Keratinocyte (primary cell): Measurements from ENCODE around the gene LRP1B. TPM values are rescaled to one million over a fixed set of nuclear protein-coding genes. Genes with fewer than 3 reads are reported as not detected.

ENCODE experiments used
- DNase-seq: peaks from one replicate; pipeline ENCODE4 v3.0.0-alpha.2; 2011; ENCODE audit warnings: low read depth, missing footprints, low spot score
- FAIRE-seq: peaks from 2 replicates; lab custom pipeline; 2011; peaks lifted over from hg19 to GRCh38; lab: Jason Lieb, UNC
- H2AFZ ChIP-seq: 2 replicates; pipeline ENCODE4 v1.6.0; 2012; ENCODE audit warnings: low read length, control low read depth, inconsistent platforms; ENCODE audit not compliant: control insufficient read depth
- H3K27ac ChIP-seq: 2 replicates; pipeline ENCODE4 v1.5.1; 2011; ENCODE audit warnings: low read length; ENCODE audit not compliant: control insufficient read depth, insufficient read depth
- H3K27me3 ChIP-seq: 3 replicates; pipeline ENCODE4 v1.6.0; 2011; ENCODE audit warnings: low read length; ENCODE audit not compliant: control insufficient read depth, insufficient read depth; ENCODE audit errors: extremely low read depth
- H3K36me3 ChIP-seq, 2 experiments: 2 replicates in 1 of 2; 3 replicates in 1 of 2; pipeline ENCODE4 v1.5.1; 2011; ENCODE audit warnings: low read length in 2 of 2, mild to moderate bottlenecking in 1 of 2; ENCODE audit not compliant: control insufficient read depth in 2 of 2, insufficient read depth in 2 of 2; ENCODE audit errors: extremely low read depth in 1 of 2
- H3K4me1 ChIP-seq: 3 replicates; pipeline ENCODE4 v1.5.1; 2011; ENCODE audit warnings: low read length; ENCODE audit not compliant: control insufficient read depth, insufficient read depth; ENCODE audit errors: extremely low read depth
- H3K4me2 ChIP-seq: 3 replicates; pipeline ENCODE4 v1.6.0; 2011; ENCODE audit warnings: low read depth, low read length; ENCODE audit not compliant: control insufficient read depth, insufficient read depth; ENCODE audit errors: extremely low read depth
- H3K4me3 ChIP-seq, 3 experiments: fragments of 200-600 bp in 1 of 3; sonication (generic) in 1 of 3; 2 replicates in 2 of 3; 3 replicates in 1 of 3; pipeline ENCODE4 v1.5.1; 2011 to 2016; ENCODE audit warnings: low read length in 3 of 3, mild to moderate bottlenecking in 3 of 3, control low read depth in 2 of 3, inconsistent platforms in 1 of 3, low read depth in 1 of 3, mixed read lengths in 1 of 3, mixed run types in 1 of 3, moderate library complexity in 1 of 3; ENCODE audit not compliant: control insufficient read depth in 2 of 3, insufficient read depth in 2 of 3; ENCODE audit errors: extremely low read depth in 1 of 3
- H3K79me2 ChIP-seq: 2 replicates; pipeline ENCODE4 v1.6.0; 2012; ENCODE audit warnings: low read length; ENCODE audit not compliant: control insufficient read depth, insufficient read depth
- H3K9ac ChIP-seq: 3 replicates; pipeline ENCODE4 v1.6.0; 2011; ENCODE audit warnings: low read length; ENCODE audit not compliant: control insufficient read depth, insufficient read depth; ENCODE audit errors: extremely low read depth
- H3K9me1 ChIP-seq: 3 replicates; pipeline ENCODE4 v1.6.0; 2011; ENCODE audit warnings: low read length; ENCODE audit not compliant: control insufficient read depth, insufficient read depth; ENCODE audit errors: extremely low read depth
- H3K9me3 ChIP-seq: 2 replicates; pipeline ENCODE4 v1.5.1; 2012; ENCODE audit warnings: low read depth, low read length; ENCODE audit not compliant: control insufficient read depth
- H4K20me1 ChIP-seq: 3 replicates; pipeline ENCODE4 v1.6.0; 2011; ENCODE audit warnings: low read length; ENCODE audit not compliant: control insufficient read depth, insufficient read depth; ENCODE audit errors: extremely low read depth
- CTCF ChIP-seq, 3 experiments: IDR thresholded peaks in 1 of 3; conservative IDR thresholded peaks in 1 of 3; optimal IDR thresholded peaks in 1 of 3; 2 replicates in 2 of 3; 3 replicates in 1 of 3; pipeline versions ENCODE3 to v1.5.1; 2011; ENCODE audit warnings: low read length in 3 of 3, mild to moderate bottlenecking in 3 of 3, moderate library complexity in 2 of 3, control low read depth in 1 of 3, inconsistent platforms in 1 of 3; ENCODE audit not compliant: insufficient read depth in 2 of 3; ENCODE audit errors: extremely low read depth in 1 of 3
- EZH2 ChIP-seq: IDR thresholded peaks from one replicate; pipeline ENCODE4 v1.6.1; 2012; ENCODE audit warnings: inconsistent platforms, mild to moderate bottlenecking, low read length, moderate library complexity
- dilution Hi-C: fragments of 300-500 bp; cut with MboI; formaldehyde crosslinking; loops from one replicate; pipeline ENCODE4 v1.7.0; 2020; ENCODE audit warnings: low sequenced_read_pairs; ENCODE audit not compliant: extremely low pct_ligation_motif_present
- polyA plus RNA-seq, 5 experiments: library from polyadenylated mRNA; depleted of rRNA in 3 of 5; stranded (reverse) in 3 of 5; stranded (forward) in 1 of 5; unstranded in 1 of 5; fragments of >200 nt; gene quantifications; 1 replicate in 1 of 5; 2 replicates in 3 of 5; 3 replicates in 1 of 5; pipeline versions ENCODE4 v1.2.1 to v1.2.3, GENCODE V29; 2011 to 2012; ENCODE audit warnings: missing spikeins in 2 of 5, low read depth in 1 of 5, low replicate concordance in 1 of 5

Gene LRP1B
- polyA plus RNA-seq, 1 donor (not counting 4 experiments of a cell fraction or from before 2014, with no cell fraction given) = not detected

DNA sequence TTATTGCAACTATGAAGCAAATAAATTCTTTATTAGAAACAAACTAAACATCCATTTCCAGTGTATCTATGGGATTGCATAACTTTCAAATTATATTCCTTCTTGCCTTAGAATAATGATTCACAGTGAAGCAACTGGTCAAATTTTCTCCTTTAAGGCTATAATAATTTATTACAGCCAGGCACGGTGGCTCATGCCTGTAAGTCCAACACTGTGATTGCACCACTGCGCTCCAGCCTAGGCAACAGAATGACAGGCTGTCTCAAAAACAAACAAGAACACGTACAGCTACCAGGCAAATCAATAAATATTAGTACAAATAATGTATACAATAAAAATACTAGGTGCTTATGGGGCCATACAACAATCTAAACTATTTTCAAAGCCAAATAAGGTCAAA, 1416.2 kb downstream of the LRP1B start:
- no peaks in the 10 kb centered on the region for H3K9me3 ChIP-seq
- no peaks in the 10 kb centered on the region for H3K4me1 ChIP-seq
- no peaks in the 10 kb centered on the region for H3K36me3 ChIP-seq
- DNase-seq (no peak), FAIRE-seq (no peak)
- no peak overlapping the region for H3K4me3 ChIP-seq
- no peaks in the 10 kb centered on the region for H3K9me1 ChIP-seq
- H3K9ac ChIP-seq = no peak overlapping the region
- no peak overlapping the region for H3K4me2 ChIP-seq
- dilution Hi-C loops = no loop called here
- no peaks in the 10 kb centered on the region for H3K27me3 ChIP-seq
- H2AFZ ChIP-seq = no peak overlapping the region
- no peak overlapping the region for H3K27ac ChIP-seq
- no peak for TF ChIP-seq EZH2
- no peak for TF ChIP-seq CTCF (optimal IDR thresholded peaks at IDR 0.05 in 1 of 3, IDR thresholded peaks at IDR 0.05 in 1 of 3, conservative IDR thresholded peaks at IDR 0.05 in 1 of 3; ENCODE audit: extremely low read depth in 1 of 3, insufficient read depth in 2 of 3, low read length in 3 of 3)
- H3K79me2 ChIP-seq = no peaks in the 10 kb centered on the region
- H4K20me1 ChIP-seq = no peaks in the 10 kb centered on the region

DNA sequence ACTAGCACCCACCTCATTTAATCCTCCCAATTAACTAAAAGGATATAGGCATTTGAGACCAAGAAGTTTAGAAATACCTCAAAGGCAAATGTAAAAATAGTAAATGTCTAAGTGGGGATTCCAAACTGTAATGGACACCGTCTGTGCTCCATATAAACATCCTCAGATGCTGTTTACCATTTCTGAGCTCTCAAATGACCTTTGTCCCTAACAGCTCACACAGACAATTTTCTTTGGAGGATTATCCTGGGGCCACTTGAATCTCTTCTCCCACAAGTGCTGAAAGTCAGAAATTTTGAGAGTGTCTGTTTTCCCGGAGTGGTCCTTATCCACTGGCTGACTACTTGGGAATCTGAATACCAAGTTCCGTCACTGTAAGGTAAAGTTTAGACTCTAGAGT, 1418.9 kb downstream of the LRP1B start:
- no peaks in the 10 kb centered on the region for H3K36me3 ChIP-seq
- FAIRE-seq (no peak), DNase-seq (no peak)
- TF ChIP-seq CTCF (optimal IDR thresholded peaks at IDR 0.05 in 1 of 3, IDR thresholded peaks at IDR 0.05 in 1 of 3, conservative IDR thresholded peaks at IDR 0.05 in 1 of 3; ENCODE audit: extremely low read depth in 1 of 3, insufficient read depth in 2 of 3, low read length in 3 of 3) = no peak
- dilution Hi-C loops = no loop called here
- H3K4me3 ChIP-seq = no peak overlapping the region
- H3K27ac ChIP-seq = no peak overlapping the region
- H3K4me1 ChIP-seq = no peaks in the 10 kb centered on the region
- H3K79me2 ChIP-seq = no peaks in the 10 kb centered on the region
- H3K4me2 ChIP-seq = no peak overlapping the region
- H4K20me1 ChIP-seq = no peaks in the 10 kb centered on the region
- H3K9me3 ChIP-seq = no peaks in the 10 kb centered on the region
- H3K27me3 ChIP-seq = no peaks in the 10 kb centered on the region
- H2AFZ ChIP-seq = no peak overlapping the region
- no peaks in the 10 kb centered on the region for H3K9me1 ChIP-seq
- no peak overlapping the region for H3K9ac ChIP-seq
